ENCODE data around the gene TRIOBP.

The TRIOBP gene

DNA sequence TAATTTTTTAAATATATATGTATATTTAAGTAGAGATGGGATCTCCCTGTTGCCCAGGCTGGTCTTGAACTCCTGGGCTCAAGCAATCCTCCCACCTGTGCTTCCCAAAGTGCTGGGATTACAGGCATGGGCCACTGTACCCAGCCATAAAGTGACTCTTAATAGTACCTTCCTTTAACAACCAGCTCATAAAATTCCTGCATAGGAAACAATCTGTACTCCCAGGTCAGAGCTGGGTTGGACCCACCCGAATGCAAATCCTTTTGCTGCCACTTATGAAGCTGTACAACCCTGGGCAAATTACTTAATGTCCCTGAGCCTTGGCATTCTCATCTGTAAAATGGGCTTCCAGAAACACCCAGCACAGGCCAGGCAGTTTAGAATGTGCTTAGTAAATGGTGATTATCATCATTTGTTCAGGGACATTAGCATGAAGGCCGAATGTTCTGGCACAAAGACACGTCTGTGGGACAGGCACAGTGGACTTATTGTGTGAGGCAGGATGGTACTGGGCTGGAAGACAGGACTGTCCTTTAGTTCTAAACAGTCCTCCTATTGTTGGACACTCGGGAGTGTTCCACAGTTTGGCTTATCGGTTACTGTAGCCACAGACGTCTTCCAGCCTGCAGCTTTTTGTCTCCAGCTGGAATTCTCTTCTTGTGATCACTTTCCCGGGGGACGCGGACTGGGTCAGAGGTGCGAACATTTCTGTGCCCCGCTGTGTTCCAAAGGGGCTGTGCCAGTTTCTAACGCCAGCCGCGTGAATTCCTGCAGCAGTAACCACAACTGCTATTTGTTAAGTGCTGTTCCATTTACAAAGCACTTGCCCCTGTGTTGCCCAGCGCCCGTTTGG, 32.4 kb upstream of the TRIOBP start:
- DNase-seq (ENCODE audit: low spot score), result peak; percentile 99

DNA sequence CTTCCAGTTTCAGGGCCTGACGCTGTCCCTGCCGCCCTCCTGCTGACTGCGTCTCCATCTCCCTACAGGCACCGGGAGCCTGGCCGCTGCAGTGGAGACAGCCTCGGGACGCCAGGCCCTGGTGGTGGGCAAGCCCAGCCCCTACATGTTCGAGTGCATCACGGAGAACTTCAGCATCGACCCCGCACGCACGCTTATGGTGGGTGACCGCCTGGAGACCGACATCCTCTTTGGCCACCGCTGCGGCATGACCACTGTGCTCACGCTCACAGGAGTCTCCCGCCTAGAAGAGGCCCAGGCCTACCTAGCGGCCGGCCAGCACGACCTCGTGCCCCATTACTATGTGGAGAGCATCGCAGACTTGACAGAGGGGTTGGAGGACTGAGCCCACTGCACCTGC, 31.4 kb upstream of the TRIOBP start:
- DNase-seq (ENCODE audit: low spot score), result no peak

DNA sequence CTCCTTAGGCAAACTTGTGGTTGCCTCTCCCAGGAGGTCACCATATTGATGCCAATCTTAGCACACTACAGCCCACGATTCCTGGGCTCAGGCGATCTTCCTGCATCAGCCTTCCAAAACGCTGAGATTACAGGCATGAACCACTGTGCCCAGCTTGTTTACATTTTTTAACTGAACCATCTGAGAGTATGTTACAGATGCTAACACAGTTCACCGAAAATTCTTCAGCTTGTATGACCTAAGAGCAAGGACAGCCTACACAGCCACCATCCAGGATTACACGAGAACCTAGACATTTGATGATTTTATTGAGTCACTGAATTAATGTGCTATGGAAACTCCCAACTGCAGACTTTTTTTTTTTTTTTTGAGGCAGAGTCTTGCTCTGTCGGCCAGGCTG, 27.3 kb upstream of the TRIOBP start:
- DNase-seq (ENCODE audit: low spot score), result no peak

DNA sequence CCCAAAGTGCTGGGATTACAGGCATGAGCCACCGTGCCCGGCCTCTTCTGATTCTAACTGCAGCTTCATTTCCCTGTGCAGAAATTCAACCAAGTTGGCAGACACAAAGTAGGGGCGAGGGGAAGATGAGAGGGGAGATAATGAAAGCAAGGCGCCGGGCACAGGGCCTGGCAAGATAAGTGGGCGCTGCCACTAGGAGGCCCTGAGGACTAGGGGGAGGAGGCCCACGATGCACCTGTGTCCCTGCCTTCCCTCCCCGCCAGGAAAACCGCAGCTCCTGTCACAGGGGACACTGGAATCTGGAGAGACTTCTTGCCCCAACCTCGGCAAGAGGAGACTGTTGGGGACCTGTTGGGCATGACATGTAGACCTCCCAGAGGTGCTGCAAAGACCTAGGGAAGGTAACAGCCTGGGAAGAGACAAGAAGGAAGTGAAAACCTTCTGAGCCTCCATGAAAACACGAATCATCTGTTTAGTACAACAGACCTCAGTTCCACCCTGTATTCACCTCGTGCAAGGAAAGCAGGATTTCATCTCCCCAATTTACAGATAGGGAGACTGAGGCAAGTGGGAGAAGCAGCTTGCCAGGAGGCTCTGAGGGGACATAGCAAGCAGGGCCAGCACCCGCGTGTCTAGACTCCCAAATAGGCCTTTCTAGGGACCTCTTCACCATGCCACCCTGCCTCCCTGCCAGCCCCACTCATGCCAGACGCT, 24.5 kb upstream of the TRIOBP start:
- no peak for DNase-seq (ENCODE audit: low spot score)

DNA sequence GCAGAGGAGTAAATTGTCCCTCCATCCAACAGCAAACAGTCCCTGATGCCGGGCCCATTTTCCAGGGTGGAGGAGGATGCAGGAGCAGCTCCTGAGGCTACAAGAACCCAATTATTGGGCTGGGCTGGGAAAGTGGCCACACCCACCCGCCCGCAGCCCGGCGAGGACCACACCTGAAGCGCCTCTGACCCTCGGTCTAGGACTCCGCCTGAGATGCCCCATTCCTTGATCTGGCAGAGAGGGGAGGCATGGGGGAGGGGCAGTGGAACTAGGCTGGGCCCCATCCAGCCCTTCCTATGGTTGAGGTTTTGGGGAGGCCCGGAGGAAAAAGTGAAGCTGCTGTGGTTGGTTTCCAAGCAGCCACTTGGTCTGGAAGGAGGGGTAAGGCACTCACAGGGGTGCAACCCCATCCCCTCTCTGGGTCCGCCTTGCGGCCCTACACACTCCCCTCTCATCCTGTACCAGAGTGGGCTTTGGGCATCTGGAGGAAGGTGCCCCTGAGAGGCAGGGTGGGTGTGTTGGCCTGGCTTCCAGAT, 23.9 kb upstream of the TRIOBP start:
- no peak for DNase-seq (ENCODE audit: low spot score)

DNA sequence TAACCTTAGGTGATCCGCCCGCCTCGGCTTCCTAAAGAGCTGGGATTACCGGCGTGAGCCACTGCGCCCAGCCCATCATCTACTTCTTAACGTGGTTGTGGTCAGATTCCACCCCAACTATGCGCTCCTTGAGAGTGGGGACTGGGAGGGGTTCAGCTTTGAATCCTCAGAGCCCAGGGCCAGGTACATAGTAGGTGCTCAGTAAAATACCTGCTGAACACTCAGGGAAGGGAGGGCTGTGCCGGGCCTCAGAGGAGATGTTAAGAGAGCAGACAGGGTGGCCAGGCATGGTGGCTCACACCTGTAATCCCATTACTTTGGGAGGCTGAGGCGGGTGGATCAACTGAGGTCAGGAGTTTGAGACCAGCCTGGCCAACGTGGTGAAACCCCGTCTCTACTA, 22.6 kb upstream of the TRIOBP start:
- no peak for DNase-seq (ENCODE audit: low spot score)

DNA sequence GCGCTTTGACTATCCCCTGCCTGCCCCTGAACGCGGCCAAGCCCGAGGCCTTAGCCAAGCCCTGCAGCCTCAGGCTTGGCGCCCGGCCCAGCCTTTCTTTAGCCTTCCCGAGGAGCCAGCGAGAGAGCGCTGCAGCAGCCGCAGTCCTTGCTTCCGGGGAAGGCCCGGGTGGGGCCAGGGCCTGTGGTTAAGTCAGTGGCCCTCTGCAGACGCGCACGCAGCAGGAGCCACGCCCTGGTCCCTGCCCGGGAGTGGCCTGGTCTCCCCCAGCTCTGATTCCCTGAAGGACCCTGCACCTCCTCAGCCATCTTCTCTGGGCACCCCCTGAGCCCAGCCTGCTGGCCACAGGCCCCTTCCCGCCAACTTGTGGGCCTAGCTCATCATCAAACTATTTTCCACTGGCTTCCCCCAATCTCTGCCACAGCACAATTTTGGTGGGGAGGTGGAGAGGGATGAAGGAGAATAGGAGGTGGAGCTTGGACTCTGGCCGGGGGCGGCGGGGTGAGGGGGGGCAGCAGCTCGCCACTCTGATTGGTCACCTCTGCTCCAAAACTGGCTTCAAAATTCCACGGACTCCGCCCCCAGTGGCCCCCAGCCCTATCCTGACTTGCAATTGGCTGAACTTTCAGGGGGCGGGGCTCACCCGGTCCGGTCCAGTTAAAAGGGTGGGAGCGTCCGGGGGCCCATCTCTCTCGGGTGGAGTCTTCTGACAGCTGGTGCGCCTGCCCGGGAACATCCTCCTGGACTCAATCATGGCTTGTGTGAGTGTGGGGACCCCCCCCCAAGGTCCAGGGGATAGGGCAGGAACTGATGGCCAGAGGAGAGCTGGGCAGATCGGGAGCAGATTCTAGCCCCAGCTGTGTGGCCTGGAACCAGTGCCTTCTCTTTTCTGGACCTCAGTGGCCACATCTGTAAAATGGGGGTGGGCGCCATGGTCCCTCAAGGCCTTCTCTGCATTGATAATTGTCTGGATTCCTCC, 21.6 kb upstream of the TRIOBP start, which contains the start of gene LGALS1:
Gene LGALS1, plus strand, starts transcription at position 686 of the 979 bp plus-strand sequence. Its CDS starts 67 bp downstream, at position 753.
- DNase-seq (ENCODE audit: low spot score), result peak; percentile 93

DNA sequence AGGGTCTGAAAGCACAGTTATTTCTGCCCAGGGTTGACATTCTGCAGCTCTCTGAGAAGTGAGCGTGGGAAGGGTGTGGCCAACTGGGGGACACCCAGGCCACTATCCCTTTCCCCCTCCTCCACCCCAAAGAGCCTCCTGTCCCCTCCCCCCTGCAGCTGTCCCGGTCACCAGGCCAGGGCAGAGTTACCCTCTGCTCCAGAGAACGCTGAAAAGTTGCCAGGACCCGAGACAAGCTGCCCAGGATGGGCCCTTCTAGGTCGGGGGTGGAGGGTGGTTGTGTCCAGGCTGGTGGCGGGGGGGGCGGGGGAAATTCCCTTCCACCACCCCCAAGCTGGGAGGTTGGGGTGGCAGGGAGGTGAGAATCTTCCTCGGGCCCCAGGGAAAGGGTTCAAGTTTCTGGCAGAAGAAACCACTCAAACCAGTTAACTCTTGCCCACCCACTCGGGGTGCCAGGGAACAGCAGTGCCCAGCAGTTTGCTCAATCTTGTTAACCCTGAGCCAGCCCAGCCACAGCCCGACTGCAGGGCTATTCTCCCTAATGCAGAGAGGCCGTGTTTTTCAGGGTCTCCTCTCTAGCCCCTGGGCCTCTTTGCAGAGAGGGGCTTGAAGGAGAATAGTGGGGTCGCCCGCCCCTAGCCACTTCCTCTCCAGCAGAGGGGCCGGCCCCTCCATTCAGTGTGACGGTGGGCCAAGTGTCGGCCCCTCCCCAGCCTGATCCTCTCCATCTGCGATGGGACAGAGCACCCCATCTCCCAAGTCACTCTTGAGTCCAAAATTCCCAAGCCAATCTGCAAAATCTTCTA, 20.7 kb upstream of the TRIOBP start:
- DNase-seq (ENCODE audit: low spot score), result peak; percentile 43

DNA sequence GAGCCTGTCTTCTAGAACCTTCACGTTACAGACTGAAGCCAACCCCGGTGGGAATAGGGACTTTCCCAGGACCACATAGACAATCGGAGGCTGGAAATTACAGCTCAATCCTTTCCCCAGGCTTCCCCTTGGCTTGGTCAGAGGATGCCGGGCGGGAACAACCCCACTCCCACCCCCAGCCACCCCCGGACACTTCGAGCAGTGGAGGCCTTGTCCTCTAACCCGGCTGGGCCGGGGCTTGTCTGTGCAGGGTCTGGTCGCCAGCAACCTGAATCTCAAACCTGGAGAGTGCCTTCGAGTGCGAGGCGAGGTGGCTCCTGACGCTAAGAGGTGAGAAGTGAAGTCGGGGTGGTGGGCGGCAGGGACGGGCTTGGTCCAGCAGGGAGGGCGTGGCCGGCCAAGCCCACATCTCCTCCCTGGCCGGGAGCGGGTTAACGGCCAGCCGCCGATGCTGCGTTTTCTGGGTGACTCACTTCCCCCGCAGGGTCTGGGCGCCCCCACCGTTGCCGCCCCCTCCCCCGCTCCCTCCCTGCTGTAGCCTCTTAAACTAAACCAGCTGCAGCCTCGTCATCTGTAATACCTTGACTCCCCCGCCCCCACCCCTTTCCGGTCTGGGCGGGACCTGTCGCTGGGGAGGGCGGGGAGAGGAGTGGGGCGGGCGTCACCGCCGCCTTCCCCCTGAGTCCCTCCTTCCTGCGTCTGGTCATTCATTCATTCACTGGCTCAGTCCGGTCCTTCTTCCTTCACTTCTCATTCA, 19.9 kb upstream of the TRIOBP start:
- peak; percentile 50 for DNase-seq (ENCODE audit: low spot score)

DNA sequence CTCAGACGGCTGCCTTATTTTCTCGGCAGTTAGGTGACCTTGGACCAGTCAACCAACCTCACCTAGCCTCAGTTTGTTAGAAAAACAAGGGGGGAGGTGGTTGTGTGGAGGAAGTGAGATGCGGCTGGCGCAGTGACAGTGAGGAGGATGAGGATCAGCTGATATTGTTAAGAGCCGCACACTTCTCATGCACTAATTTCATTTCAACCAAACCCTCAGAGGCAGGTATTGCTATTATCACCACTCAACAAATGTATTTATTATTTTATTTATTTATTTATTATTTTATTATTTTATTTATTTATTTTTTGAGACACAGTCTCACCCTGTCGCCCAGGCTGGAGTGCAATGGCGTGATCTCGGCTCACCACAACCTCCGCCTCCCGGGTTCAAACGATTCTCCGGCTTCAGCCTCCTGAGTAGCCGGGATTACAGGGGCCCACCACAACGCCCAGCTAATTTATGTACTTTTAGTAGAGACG, 19.3 kb upstream of the TRIOBP start:
- peak; percentile 56 for DNase-seq (ENCODE audit: low spot score)

DNA sequence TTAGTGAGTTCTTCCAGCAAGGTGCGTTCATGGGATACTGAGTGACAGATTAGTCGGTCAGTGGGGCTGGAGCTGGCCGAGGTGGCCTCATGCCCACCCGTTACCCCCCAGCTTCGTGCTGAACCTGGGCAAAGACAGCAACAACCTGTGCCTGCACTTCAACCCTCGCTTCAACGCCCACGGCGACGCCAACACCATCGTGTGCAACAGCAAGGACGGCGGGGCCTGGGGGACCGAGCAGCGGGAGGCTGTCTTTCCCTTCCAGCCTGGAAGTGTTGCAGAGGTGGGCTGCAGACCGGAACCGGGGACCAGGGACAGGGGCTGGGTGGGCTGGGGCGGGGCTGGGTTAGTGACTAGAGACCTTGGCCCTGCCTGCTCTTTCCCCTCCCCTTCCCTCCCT, 18.5 kb upstream of the TRIOBP start:
- DNase-seq (ENCODE audit: low spot score), result no peak

DNA sequence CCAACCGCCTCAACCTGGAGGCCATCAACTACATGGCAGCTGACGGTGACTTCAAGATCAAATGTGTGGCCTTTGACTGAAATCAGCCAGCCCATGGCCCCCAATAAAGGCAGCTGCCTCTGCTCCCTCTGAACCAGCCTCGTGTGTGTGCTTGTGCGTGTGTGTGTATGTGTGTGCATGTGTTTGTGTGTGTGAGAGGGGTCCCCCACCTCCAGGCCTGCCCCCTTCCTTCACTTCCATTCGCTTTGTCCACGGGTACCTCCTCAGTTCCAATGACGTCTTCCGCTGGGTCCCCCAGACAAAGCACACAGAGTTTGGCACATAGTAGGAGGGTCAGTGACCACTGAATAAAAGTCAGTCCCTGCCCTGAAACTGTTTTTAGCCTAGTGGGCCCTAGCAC, 17.2 kb upstream of the TRIOBP start:
- no peak for DNase-seq (ENCODE audit: low spot score)

DNA sequence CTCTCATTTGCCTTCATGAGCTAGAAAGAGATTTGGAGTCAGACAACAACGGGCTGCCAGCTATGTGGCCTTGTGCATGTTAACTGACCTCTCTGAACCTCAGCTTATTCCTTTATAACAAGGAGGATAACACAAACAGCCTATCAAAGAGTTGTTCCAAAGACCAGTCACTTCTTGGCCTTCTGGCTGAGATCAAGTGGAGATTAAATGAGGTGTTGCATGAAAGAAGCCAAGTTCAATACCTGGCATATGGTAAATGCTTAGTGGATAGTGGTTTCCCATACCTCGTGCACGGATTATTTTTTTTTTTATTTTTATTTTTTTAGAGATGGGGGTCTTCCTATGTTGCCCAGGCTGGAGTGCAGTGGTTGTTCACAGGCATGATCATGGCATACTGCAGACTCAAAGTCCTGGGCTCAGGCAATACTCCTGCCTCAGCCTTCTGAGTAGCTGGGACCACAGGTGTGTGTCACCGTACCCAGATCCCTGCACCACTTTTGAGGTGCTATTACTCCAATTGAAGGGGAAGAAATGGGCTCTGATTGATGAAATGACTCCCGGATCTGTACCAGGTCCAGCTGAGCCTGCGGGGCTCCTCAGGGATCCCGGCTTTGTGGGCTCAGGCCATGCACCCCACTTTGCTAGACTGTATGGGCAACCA, 16.5 kb upstream of the TRIOBP start:
- no peak for DNase-seq (ENCODE audit: low spot score)

DNA sequence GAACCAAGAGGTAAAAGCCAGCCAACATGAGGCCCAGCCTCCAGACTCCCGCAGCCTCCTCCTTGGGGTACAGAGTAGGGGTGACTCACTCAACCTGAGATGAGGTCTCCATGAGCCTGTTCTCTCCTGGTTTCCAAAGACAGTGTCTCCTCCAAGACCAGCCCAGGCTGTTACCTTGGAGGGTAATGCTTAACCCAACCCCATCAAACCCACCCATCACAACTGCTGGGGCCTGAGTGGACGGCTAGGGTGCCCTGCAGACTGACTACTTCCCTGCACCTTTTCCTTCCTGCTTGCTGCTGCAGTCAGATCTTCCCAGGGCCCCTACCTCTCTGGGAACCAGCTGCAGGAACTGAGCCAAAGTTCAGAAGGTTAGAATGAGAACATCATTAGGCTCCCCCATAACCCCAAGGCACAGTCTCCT, 15.8 kb upstream of the TRIOBP start:
- no peak for DNase-seq (ENCODE audit: low spot score)

DNA sequence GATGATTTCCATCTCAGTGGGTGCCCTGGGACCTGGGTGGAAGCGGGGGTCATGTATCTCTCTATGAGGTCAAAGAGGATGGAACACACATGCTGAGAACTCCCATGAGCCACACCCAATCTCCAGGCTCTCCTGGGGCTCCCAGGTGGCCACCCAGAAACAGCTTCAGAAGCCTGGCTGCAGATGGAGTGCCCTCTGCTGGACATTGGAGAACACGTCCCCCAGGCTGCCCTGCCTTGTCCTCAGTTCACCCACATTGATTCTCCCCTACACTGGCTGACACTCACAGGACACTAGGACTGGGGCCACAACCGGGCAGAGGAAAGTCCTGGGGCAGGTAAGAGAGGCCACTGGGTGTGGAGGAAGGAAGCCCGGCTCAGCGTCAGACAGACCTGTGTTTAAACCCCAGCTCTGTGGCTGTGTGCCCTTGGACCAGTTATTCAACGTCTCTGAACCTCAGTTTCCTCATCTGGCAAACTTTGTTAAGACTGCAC, 15.2 kb upstream of the TRIOBP start:
- DNase-seq (ENCODE audit: low spot score), result peak; percentile 66

DNA sequence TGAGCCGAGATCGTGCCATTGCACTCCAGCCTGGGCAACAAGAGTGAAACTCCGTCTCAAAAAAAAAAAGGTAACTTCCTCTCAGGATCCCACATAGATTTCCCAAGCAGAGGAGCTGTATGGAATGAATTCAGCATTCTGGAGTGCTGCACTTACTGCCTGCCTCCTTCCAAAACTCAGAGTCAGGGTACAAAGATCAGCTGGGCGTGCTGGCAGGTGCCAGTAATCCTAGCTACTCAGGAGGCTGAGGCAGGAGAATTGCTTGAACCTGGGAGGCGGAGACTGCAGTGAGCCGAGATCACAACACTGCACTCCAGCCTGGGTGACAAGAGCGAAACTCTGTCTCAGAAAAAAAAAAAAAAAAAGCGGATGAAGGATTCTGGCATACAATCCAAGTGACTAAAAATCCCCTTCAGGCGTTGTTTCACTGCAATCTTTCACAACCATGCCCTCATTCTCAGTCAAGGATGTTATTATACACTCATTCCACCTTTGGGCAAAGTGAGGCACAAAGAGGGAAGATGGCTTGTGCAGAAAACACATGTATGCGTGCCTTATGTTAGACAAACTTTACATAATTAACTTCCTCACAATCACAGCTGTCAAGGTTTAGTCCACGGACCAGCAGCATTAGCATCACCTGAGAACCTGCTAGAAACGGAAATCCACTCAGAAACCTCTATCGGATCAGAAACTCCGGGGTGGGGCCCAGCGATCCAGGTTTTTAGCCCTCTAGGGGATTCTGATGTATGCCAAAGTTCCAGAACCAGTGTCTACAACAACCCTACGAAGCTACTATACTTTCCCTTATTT, 11.8 kb upstream of the TRIOBP start:
- no peak for DNase-seq (ENCODE audit: low spot score)

DNA sequence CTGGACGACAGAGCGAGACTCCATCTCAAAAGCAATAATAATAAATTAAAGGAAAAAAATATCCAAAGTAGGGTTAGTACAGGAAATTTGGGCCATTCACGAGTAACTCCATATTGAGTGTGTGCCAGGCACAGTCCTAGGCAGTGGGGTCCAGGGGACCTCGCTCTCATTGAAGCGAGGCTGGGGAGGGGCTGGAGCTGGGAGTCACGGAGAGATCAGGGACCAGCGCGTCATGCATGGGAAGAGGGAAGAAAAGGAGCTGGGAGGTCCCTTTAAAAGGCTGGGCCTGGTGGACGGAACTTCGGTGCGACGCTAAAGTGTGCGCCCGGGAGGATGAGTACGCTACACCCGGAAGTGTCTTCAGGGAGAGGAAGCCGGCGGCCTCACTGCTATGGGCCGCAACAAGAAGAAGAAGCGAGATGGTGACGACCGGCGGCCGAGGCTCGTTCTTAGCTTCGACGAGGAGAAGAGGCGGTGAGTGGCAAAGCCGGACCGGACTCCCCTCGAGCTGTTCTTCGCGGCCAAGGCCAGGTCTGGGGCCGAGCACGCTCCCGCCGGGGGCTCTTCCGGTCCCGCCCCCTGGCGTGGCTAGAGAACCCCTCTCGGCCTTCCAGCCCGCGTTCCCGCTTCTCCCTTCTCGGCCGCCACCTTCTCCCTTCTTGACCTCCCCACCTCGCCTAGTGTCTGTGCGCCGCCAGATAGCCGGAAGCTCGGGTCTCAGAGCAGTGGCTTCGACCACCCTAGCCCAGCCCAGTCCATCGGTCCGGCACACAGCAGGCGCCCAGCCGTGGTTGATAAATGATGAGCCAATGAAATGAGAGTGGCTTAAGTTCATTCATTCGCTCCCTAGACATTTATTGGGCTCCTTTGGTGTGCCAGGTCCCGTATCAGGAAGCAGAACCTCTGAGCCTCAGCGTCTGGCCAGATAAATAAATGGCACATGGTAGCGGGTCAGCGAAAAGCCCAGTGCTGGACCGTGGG, 10.6 kb upstream of the TRIOBP start, which contains the start of gene NOL12:
Gene NOL12, plus strand, starts transcription at position 342 of the 981 bp plus-strand sequence. Its CDS starts 50 bp downstream, at position 392.
- DNase-seq (ENCODE audit: low spot score), result peak; percentile 86

Measured in pons (tissue), 1 donor.